K562 (cell line): ENCODE results near the gene XYLB. TPM values are rescaled to one million over a fixed set of nuclear protein-coding genes. Genes with fewer than 3 reads are reported as not detected.

ENCODE experiments used
- ATF7 ChIP-seq: fragments of 450-650 bp; IDR thresholded peaks from 2 replicates; pipeline ENCODE4 v1.7.1; 2014; ENCODE audit warnings: mild to moderate bottlenecking, moderate library complexity
- CCNT2 ChIP-seq: IDR thresholded peaks from 2 replicates; pipeline ENCODE4 v1.6.1; 2011; ENCODE audit warnings: borderline replicate concordance, low read depth, mild to moderate bottlenecking, moderate library complexity, mixed read lengths, low read length; ENCODE audit not compliant: insufficient read length; ENCODE audit errors: extremely low read depth
- CEBPB ChIP-seq: fragments of 450-650 bp; IDR thresholded peaks from 2 replicates; pipeline ENCODE4 v1.6.1; 2016; ENCODE audit warnings: missing genetic modification characterization, missing compliant biosample characterization
- DNMT1 ChIP-seq: fragments of 450-650 bp; IDR thresholded peaks from 2 replicates; pipeline ENCODE4 v1.6.1; 2016; ENCODE audit warnings: antibody characterized with exemption, mild to moderate bottlenecking
- JUND ChIP-seq, 2 experiments: IDR thresholded peaks; 2 replicates in 1 of 2; 3 replicates in 1 of 2; pipeline ENCODE4 v1.6.1; 2011; ENCODE audit warnings: borderline replicate concordance in 2 of 2, low read depth in 2 of 2, low read length in 2 of 2, improper control_type of control experiment in 1 of 2, missing biosample characterization in 1 of 2, missing genetic modification characterization in 1 of 2, missing genetic modification reagents in 1 of 2
- MEIS2 ChIP-seq: fragments of 450-650 bp; IDR thresholded peaks from 2 replicates; pipeline ENCODE4 v1.6.1; 2014; ENCODE audit warnings: mild to moderate bottlenecking; ENCODE audit not compliant: partially characterized antibody
- NCOR1 ChIP-seq: fragments of 450-650 bp; IDR thresholded peaks from 2 replicates; pipeline ENCODE4 v1.6.1; 2016; ENCODE audit warnings: mild to moderate bottlenecking, moderate library complexity
- PHF21A ChIP-seq: fragments of 450-650 bp; IDR thresholded peaks from 2 replicates; pipeline ENCODE4 v1.6.1; 2017; ENCODE audit warnings: low read depth, borderline replicate concordance
- PTTG1 ChIP-seq: fragments of 450-650 bp; IDR thresholded peaks from 2 replicates; pipeline ENCODE4 v1.6.1; 2016; ENCODE audit warnings: low read depth, mild to moderate bottlenecking, missing genetic modification characterization, missing compliant biosample characterization
- RFX5 ChIP-seq: IDR thresholded peaks from 2 replicates; pipeline ENCODE4 v1.6.1; 2011; ENCODE audit warnings: low read depth, mild to moderate bottlenecking, improper control_type of control experiment, low read length
- SAFB2 ChIP-seq: fragments of 200-400 bp; formaldehyde crosslinking; IDR thresholded peaks from 2 replicates; pipeline ENCODE4 v1.6.1; 2018; ENCODE audit warnings: borderline replicate concordance, low read length, low read depth, moderate library complexity; ENCODE audit not compliant: severe bottlenecking
- SOX6 ChIP-seq: fragments of 450-650 bp; IDR thresholded peaks from 2 replicates; pipeline ENCODE4 v1.6.1; 2014; ENCODE audit warnings: mild to moderate bottlenecking
- TRIM24 ChIP-seq, 2 experiments: fragments of 450-650 bp; IDR thresholded peaks; 2 replicates each; pipeline ENCODE4 v1.6.1; 2016
- ZNF121 ChIP-seq: sonication (generic); formaldehyde crosslinking; conservative IDR thresholded peaks from 2 replicates; pipeline ENCODE4 v1.8.0; 2022; ENCODE audit warnings: missing genetic modification reagents
- ZNF408 ChIP-seq: fragments of 250-450 bp; sonication (Bioruptor Pico); IDR thresholded peaks from 2 replicates; pipeline ENCODE4 v1.4.0; 2020; ENCODE audit warnings: low read depth, mild to moderate bottlenecking, moderate library complexity
- polyA plus RNA-seq, 8 experiments: library from polyadenylated mRNA; depleted of rRNA in 4 of 8; stranded (reverse) in 5 of 8; unstranded in 3 of 8; fragments of >200 nt; fragmentation: Nextera tagmentation in 2 of 8; fragmentation: Illumina TruSeq in 1 of 8; extraction: Ambion mirVana in 2 of 8; extraction: Trizol in 1 of 8; gene quantifications; 2 replicates each; pipeline versions ENCODE4 v1.2.1 to v1.2.3, GENCODE V29; 2011 to 2014; ENCODE audit warnings: inconsistent platforms in 1 of 8, missing spikeins in 1 of 8
- total RNA-seq, 7 experiments: library from RNA; depleted of rRNA in 6 of 7; stranded (reverse); fragments of >200 nt in 6 of 7; fragmentation: Illumina TruSeq in 2 of 7; extraction: Trizol in 2 of 7; gene quantifications; 2 replicates each; pipeline versions ENCODE4 v1.2.1 to v1.2.3, GENCODE V29; 2011 to 2021; ENCODE audit warnings: low replicate concordance in 1 of 7
- TF ChIP-seq, protein P1 (sequence below): sonication (generic); formaldehyde crosslinking; IDR thresholded peaks from 2 replicates; pipeline ENCODE4 v1.8.0; 2022; ENCODE audit warnings: missing genetic modification reagents, mild to moderate bottlenecking, borderline replicate concordance
- TF ChIP-seq, protein P2 (sequence below): sonication (generic); formaldehyde crosslinking; IDR thresholded peaks from 2 replicates; pipeline ENCODE4 v1.5.0; 2020; ENCODE audit warnings: missing genetic modification reagents
- TF ChIP-seq, protein P3 (sequence below): fragments of 450-650 bp; IDR thresholded peaks from 2 replicates; pipeline ENCODE4 v1.6.1; 2016
- TF ChIP-seq, protein P4 (sequence below): fragments of 450-650 bp; IDR thresholded peaks from one replicate; pipeline ENCODE4 v1.6.1; 2018; ENCODE audit warnings: mild to moderate bottlenecking, moderate library complexity; ENCODE audit not compliant: partially characterized antibody
- TF ChIP-seq, protein P5 (sequence below): sonication (generic); formaldehyde crosslinking; IDR thresholded peaks from 2 replicates; pipeline ENCODE4 v1.4.0; 2020; ENCODE audit warnings: mild to moderate bottlenecking, missing genetic modification reagents

XYLB gene
- total and polyA plus RNA-seq, 9 of the 15 experiments (the other 6 are each of a cell fraction or from before 2014, with no cell fraction given), result 4.0 to 20.2 (median 13.2) TPM

DNA sequence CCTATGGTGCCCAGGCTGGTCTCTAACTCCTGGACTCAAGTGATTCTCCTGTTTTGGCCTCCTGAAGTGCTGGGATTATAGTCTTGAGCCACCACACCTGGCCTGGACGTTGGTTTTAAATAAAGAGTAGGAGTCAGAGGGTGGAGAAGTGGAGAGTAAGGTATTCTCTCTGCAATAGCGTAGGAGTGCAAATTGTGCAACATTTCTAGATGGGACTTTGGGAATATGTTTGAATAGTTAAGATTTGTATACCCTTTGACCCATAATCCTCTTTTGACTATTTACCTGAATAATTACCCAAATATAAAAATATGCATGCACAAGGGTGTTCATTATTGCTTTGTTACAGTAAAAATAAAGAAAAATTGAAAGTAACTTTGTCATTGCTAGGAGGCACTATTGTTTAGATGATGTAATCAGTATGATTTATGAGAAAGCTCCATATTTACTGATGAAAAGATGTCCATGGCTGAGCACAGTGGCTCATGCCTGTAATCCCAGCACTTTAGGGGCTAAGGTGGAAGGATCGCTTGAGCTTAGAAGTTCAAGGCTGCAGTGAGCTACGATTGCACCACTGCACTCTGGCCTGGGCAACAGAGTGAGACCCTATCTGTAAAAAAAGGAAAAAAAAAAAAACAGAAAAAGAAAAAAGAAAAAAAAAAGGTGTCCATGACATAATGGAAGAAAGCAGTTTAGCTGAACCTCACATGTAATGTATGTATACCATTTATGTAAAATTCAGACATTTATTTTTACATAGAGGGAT is 15.1 kb upstream of the XYLB start (continued):
- TF ChIP-seq JUND (IDR thresholded peaks at IDR 0.05; ENCODE audit: borderline replicate concordance, low read depth, low read length) (no peak), JUND (tag; IDR thresholded peaks at IDR 0.05; ENCODE audit: borderline replicate concordance, low read depth, low read length) (peak; percentile 45; the same call in 2 of the 3 replicates), ZNF408 (CRISPR knock-in tag) (no peak), PHF21A (no peak), CEBPB (peak; percentile 88), SOX6 (peak; percentile 69), DNMT1 (no peak), MEIS2 (peak; percentile 95), TRIM24 (IDR thresholded peaks at IDR 0.05) (peak in 1 of 2 experiments; percentile 33; a peak in 1 of 4 replicates), SAFB2 (no peak), ATF7 (peak; percentile 84), ZNF121 (peak; percentile 92), RFX5 (no peak), CCNT2 (no peak), PTTG1 (tag) (no peak), NCOR1 (no peak)
- TF ChIP-seq, protein P1, sequence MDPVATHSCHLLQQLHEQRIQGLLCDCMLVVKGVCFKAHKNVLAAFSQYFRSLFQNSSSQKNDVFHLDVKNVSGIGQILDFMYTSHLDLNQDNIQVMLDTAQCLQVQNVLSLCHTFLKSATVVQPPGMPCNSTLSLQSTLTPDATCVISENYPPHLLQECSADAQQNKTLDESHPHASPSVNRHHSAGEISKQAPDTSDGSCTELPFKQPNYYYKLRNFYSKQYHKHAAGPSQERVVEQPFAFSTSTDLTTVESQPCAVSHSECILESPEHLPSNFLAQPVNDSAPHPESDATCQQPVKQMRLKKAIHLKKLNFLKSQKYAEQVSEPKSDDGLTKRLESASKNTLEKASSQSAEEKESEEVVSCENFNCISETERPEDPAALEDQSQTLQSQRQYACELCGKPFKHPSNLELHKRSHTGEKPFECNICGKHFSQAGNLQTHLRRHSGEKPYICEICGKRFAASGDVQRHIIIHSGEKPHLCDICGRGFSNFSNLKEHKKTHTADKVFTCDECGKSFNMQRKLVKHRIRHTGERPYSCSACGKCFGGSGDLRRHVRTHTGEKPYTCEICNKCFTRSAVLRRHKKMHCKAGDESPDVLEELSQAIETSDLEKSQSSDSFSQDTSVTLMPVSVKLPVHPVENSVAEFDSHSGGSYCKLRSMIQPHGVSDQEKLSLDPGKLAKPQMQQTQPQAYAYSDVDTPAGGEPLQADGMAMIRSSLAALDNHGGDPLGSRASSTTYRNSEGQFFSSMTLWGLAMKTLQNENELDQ, result no peak
- TF ChIP-seq, protein P2, sequence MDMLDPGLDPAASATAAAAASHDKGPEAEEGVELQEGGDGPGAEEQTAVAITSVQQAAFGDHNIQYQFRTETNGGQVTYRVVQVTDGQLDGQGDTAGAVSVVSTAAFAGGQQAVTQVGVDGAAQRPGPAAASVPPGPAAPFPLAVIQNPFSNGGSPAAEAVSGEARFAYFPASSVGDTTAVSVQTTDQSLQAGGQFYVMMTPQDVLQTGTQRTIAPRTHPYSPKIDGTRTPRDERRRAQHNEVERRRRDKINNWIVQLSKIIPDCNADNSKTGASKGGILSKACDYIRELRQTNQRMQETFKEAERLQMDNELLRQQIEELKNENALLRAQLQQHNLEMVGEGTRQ (CRISPR knock-in tag), result no peak
- TF ChIP-seq, protein P3, sequence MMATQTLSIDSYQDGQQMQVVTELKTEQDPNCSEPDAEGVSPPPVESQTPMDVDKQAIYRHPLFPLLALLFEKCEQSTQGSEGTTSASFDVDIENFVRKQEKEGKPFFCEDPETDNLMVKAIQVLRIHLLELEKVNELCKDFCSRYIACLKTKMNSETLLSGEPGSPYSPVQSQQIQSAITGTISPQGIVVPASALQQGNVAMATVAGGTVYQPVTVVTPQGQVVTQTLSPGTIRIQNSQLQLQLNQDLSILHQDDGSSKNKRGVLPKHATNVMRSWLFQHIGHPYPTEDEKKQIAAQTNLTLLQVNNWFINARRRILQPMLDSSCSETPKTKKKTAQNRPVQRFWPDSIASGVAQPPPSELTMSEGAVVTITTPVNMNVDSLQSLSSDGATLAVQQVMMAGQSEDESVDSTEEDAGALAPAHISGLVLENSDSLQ, result peak; percentile 89
- TF ChIP-seq, protein P4, sequence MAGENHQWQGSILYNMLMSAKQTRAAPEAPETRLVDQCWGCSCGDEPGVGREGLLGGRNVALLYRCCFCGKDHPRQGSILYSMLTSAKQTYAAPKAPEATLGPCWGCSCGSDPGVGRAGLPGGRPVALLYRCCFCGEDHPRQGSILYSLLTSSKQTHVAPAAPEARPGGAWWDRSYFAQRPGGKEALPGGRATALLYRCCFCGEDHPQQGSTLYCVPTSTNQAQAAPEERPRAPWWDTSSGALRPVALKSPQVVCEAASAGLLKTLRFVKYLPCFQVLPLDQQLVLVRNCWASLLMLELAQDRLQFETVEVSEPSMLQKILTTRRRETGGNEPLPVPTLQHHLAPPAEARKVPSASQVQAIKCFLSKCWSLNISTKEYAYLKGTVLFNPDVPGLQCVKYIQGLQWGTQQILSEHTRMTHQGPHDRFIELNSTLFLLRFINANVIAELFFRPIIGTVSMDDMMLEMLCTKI, result no peak
- TF ChIP-seq, protein P5, sequence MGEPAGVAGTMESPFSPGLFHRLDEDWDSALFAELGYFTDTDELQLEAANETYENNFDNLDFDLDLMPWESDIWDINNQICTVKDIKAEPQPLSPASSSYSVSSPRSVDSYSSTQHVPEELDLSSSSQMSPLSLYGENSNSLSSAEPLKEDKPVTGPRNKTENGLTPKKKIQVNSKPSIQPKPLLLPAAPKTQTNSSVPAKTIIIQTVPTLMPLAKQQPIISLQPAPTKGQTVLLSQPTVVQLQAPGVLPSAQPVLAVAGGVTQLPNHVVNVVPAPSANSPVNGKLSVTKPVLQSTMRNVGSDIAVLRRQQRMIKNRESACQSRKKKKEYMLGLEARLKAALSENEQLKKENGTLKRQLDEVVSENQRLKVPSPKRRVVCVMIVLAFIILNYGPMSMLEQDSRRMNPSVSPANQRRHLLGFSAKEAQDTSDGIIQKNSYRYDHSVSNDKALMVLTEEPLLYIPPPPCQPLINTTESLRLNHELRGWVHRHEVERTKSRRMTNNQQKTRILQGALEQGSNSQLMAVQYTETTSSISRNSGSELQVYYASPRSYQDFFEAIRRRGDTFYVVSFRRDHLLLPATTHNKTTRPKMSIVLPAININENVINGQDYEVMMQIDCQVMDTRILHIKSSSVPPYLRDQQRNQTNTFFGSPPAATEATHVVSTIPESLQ (CRISPR knock-in tag), result no peak
- TF ChIP-seq, all 486 proteins: peak for 12
